GM23338 (cell line): ENCODE results near the gene LAMC3. TPM values are rescaled to one million over a fixed set of nuclear protein-coding genes. Genes with fewer than 3 reads are reported as not detected.

Experiments
- ATAC-seq: fragments of 200-7000 bp; cut with Tn5 transposase; 3 replicates; pipeline ENCODE4 v1.9.1; 2020
- DNase-seq: peaks from one replicate; pipeline ENCODE4 v3.0.0-alpha.2; 2015; ENCODE audit warnings: low spot score
- H2AFZ ChIP-seq: fragments of 200-600 bp; sonication (generic); 2 replicates; pipeline ENCODE4 v1.8.0; 2016; ENCODE audit warnings: antibody characterized with exemption, mild to moderate bottlenecking, moderate library complexity
- H3F3A ChIP-seq: fragments of 200-600 bp; sonication (generic); replicated peaks from 2 replicates; pipeline ENCODE4 v1.8.0; 2017; ENCODE audit warnings: antibody characterized with exemption, mixed run types, low read depth
- H3K27ac ChIP-seq: fragments of 200-600 bp; sonication (generic); 2 replicates; pipeline ENCODE4 v1.6.1; 2016; ENCODE audit warnings: low read depth
- H3K27me3 ChIP-seq: fragments of 200-600 bp; sonication (generic); 2 replicates; pipeline ENCODE4 v1.8.0; 2016; ENCODE audit warnings: mild to moderate bottlenecking, mixed run types, moderate library complexity; ENCODE audit not compliant: insufficient read depth
- H3K36me3 ChIP-seq: fragments of 200-600 bp; sonication (generic); 2 replicates; pipeline ENCODE4 v1.8.0; 2016; ENCODE audit warnings: mild to moderate bottlenecking; ENCODE audit not compliant: insufficient read depth
- H3K4me1 ChIP-seq: fragments of 200-600 bp; sonication (generic); 2 replicates; pipeline ENCODE4 v1.8.0; 2016; ENCODE audit warnings: mild to moderate bottlenecking, moderate library complexity; ENCODE audit not compliant: insufficient read depth
- H3K4me2 ChIP-seq: fragments of 200-600 bp; sonication (generic); 2 replicates; pipeline ENCODE4 v1.7.1; 2017; ENCODE audit warnings: mixed run types
- H3K4me3 ChIP-seq: fragments of 200-600 bp; sonication (generic); 2 replicates; pipeline ENCODE4 v1.6.1; 2016; ENCODE audit warnings: mixed run types
- H3K79me2 ChIP-seq: fragments of 200-600 bp; sonication (generic); replicated peaks from 2 replicates; pipeline ENCODE4 v1.8.0; 2017; ENCODE audit warnings: mild to moderate bottlenecking; ENCODE audit not compliant: insufficient read depth
- H3K9me2 ChIP-seq: fragments of 200-600 bp; sonication (generic); 2 replicates; pipeline ENCODE4 v1.8.0; 2017; ENCODE audit not compliant: insufficient read depth
- H4K20me1 ChIP-seq: fragments of 200-600 bp; sonication (generic); replicated peaks from 2 replicates; pipeline ENCODE4 v1.8.0; 2017; ENCODE audit warnings: mild to moderate bottlenecking; ENCODE audit not compliant: insufficient read depth
- H3K27ac Mint-ChIP-seq: 2 replicates; pipeline ENCODE4 v1.8.0; 2020; ENCODE audit warnings: inconsistent platforms, mild to moderate bottlenecking, moderate library complexity, mixed read lengths
- H3K27me3 Mint-ChIP-seq: 3 replicates; pipeline ENCODE4 v1.8.0; 2022; ENCODE audit warnings: low read depth, mild to moderate bottlenecking, moderate library complexity, mixed read lengths, inconsistent platforms; ENCODE audit not compliant: insufficient read depth, poor library complexity
- H3K36me3 Mint-ChIP-seq: 3 replicates; pipeline ENCODE4 v1.8.0; 2021; ENCODE audit warnings: low read depth, mild to moderate bottlenecking, inconsistent platforms, moderate library complexity, mixed read lengths
- H3K4me1 Mint-ChIP-seq: 3 replicates; pipeline ENCODE4 v1.8.0; 2020; ENCODE audit warnings: mild to moderate bottlenecking, inconsistent platforms, mixed read lengths
- H3K4me3 Mint-ChIP-seq: 3 replicates; pipeline ENCODE4 v1.8.0; 2021; ENCODE audit warnings: moderate library complexity, mild to moderate bottlenecking, inconsistent platforms, mixed read lengths
- H3K9me3 Mint-ChIP-seq: 3 replicates; pipeline ENCODE4 v1.8.0; 2020; ENCODE audit warnings: moderate library complexity, mild to moderate bottlenecking, inconsistent platforms, mixed read lengths
- CREB1 ChIP-seq: fragments of 250-450 bp; sonication (Bioruptor Pico); IDR thresholded peaks from 2 replicates; pipeline ENCODE4 v1.5.0; 2020; ENCODE audit warnings: low read depth, mild to moderate bottlenecking, moderate library complexity
- CTCF ChIP-seq, 2 experiments: fragments of 200-600 bp in 1 of 2; sonication (generic) in 1 of 2; conservative IDR thresholded peaks; 2 replicates each; pipeline versions ENCODE4 v1.5.1 to v1.6.1; 2016 to 2017; ENCODE audit warnings: antibody characterized with exemption in 2 of 2, low read depth in 2 of 2, mild to moderate bottlenecking in 2 of 2, moderate library complexity in 1 of 2
- ETS1 ChIP-seq: IDR thresholded peaks from 2 replicates; pipeline ENCODE4 v1.6.1; 2016; ENCODE audit warnings: antibody characterized with exemption
- EZH2 ChIP-seq: fragments of 200-600 bp; sonication (generic); IDR thresholded peaks from one replicate; pipeline ENCODE4 v1.8.0; 2017; ENCODE audit warnings: antibody characterized with exemption, mild to moderate bottlenecking, low read depth; ENCODE audit not compliant: unreplicated experiment
- EZH2phosphoT487 ChIP-seq: fragments of 200-600 bp; sonication (generic); IDR thresholded peaks from one replicate; pipeline ENCODE4 v1.8.1; 2018; ENCODE audit warnings: antibody characterized with exemption; ENCODE audit not compliant: unreplicated experiment
- JUNB ChIP-seq: IDR thresholded peaks from one replicate; pipeline ENCODE4 v1.6.1; 2016; ENCODE audit warnings: antibody characterized with exemption; ENCODE audit not compliant: unreplicated experiment
- NANOG ChIP-seq: IDR thresholded peaks from 2 replicates; pipeline ENCODE4 v1.6.1; 2016; ENCODE audit warnings: antibody characterized with exemption, borderline replicate concordance
- POLR2AphosphoS5 ChIP-seq: IDR thresholded peaks from 2 replicates; pipeline ENCODE4 v1.6.1; 2016; ENCODE audit warnings: antibody characterized with exemption, low read depth
- REST ChIP-seq: IDR thresholded peaks from one replicate; pipeline ENCODE4 v1.6.1; 2018; ENCODE audit warnings: antibody characterized with exemption; ENCODE audit not compliant: unreplicated experiment
- STAT1 ChIP-seq: IDR thresholded peaks from one replicate; pipeline ENCODE4 v1.6.1; 2016; ENCODE audit warnings: antibody characterized with exemption; ENCODE audit not compliant: unreplicated experiment
- ZNF114 ChIP-seq: fragments of 250-450 bp; sonication (Bioruptor Pico); IDR thresholded peaks from 2 replicates; pipeline ENCODE4 v1.5.0; 2020; ENCODE audit warnings: mild to moderate bottlenecking, moderate library complexity
- ZNF331 ChIP-seq: fragments of 250-450 bp; sonication (Bioruptor Pico); IDR thresholded peaks from 2 replicates; pipeline ENCODE4 v1.5.0; 2020; ENCODE audit warnings: low read depth, mild to moderate bottlenecking, moderate library complexity
- ZNF462 ChIP-seq: fragments of 250-450 bp; sonication (Bioruptor Pico); IDR thresholded peaks from 2 replicates; pipeline ENCODE4 v1.5.0; 2020; ENCODE audit warnings: mild to moderate bottlenecking, moderate library complexity
- polyA plus RNA-seq: library from polyadenylated mRNA; unstranded; fragments of >200 nt; fragmentation: Nextera tagmentation; extraction: Ambion mirVana; gene quantifications from 2 replicates; pipeline ENCODE4 v1.2.1, GENCODE V29; 2016
- total RNA-seq: library from RNA; depleted of rRNA; stranded (reverse); fragments of >200 nt; shearing (Covaris generic); gene quantifications from 2 replicates; pipeline ENCODE4 v1.2.3, GENCODE V29; 2014

LAMC3 gene
- total and polyA plus RNA-seq, 2 experiments from 2014 or later: 9.0 to 27.4 TPM

GRCh38 chr9:131020388-131020787 lies 11.4 kb downstream of the LAMC3 start:
- no peak overlapping the region for H3K4me3 Mint-ChIP-seq
- Histone ChIP-seq H3K36me3 (no peaks in the 10 kb centered on the region), H3K4me3 (no peak overlapping the region), H2AFZ (no peak overlapping the region), H3K79me2 (no peaks in the 10 kb centered on the region), H3K27ac (no peak overlapping the region), H3K4me1 (no peaks in the 10 kb centered on the region; the same call in 1 of the 2 replicates), H3K4me2 (no peak overlapping the region), H3F3A (peaks cover 11% of the 10 kb centered on the region; the same call in 1 of the 2 replicates), H3K27me3 (no peaks in the 10 kb centered on the region), H3K9me2 (0 out of 2 replicates have a peak, but pooled peaks cover 3% of the 10 kb centered on the region), H4K20me1 (no peaks in the 10 kb centered on the region)
- peaks cover 7% of the 10 kb centered on the region for H3K4me1 Mint-ChIP-seq
- H3K36me3 Mint-ChIP-seq: no peaks in the 10 kb centered on the region
- DNase-seq (no peak), ATAC-seq (no peak)
- no peak overlapping the region for H3K27ac Mint-ChIP-seq
- no peak for TF ChIP-seq ZNF114 (CRISPR knock-in tag)
- no peak for TF ChIP-seq CTCF (conservative IDR thresholded peaks at IDR 0.05; ENCODE audit: low read depth in 2 of 2)
- TF ChIP-seq REST: no peak
- TF ChIP-seq CREB1 (CRISPR knock-in tag): no peak
- TF ChIP-seq EZH2: no peak
- TF ChIP-seq JUNB: no peak
- no peak for TF ChIP-seq ETS1
- no peak for TF ChIP-seq NANOG
- no peak for TF ChIP-seq ZNF462
- TF ChIP-seq ZNF331 (CRISPR knock-in tag): no peak
- TF ChIP-seq POLR2AphosphoS5: no peak
- TF ChIP-seq STAT1: no peak
- no peak for TF ChIP-seq EZH2phosphoT487
- no peaks in the 10 kb centered on the region for H3K9me3 Mint-ChIP-seq
- peaks cover 7% of the 10 kb centered on the region for H3K27me3 Mint-ChIP-seq
